ENCODE measurements around the gene ETFBKMT. TPM values are rescaled to one million over a fixed set of nuclear protein-coding genes. Genes with fewer than 3 reads are reported as not detected.
"Not testable (repeated sequence)": the region's sequence is repeated elsewhere in the genome, so short reads cannot be mapped to it uniquely, and the experiment has no call there.

The ETFBKMT gene
- total RNA-seq, 1 experiment from 2014 or later: 1.6 TPM

- Mint-ChIP-seq H3K36me3 (ENCODE audit: insufficient read depth, unreplicated experiment) (peaks cover 5% of the 10 kb centered on the region), H3K27me3 (ENCODE audit: insufficient read depth, unreplicated experiment) (no peaks in the 10 kb centered on the region), H3K4me3 (ENCODE audit: unreplicated experiment) (no peak overlapping the region), H3K9me3 (ENCODE audit: unreplicated experiment) (peaks cover 25% of the 10 kb centered on the region), H3K4me1 (ENCODE audit: low read depth, unreplicated experiment) (no peaks in the 10 kb centered on the region), H3K27ac (ENCODE audit: unreplicated experiment) (no peak overlapping the region)
- no peak overlapping the region for H3K4me3 ChIP-seq (ENCODE audit: low read depth, low read length)
- CTCF ChIA-PET: interaction anchor here (2.1 kb wide), 1 partner anchor 11 kb away, joined by 7 read pairs; no protein-coding TSS in a partner anchor
- BruUV-seq (replicated peaks): no TSS peak
- POLR2A ChIA-PET: no interaction called here
- H3K36me3 ChIP-seq (ENCODE audit: control insufficient read depth, insufficient read depth, low read length): no peaks in the 10 kb centered on the region
- DNase-seq: no peak
- H3K27me3 ChIP-seq (replicated peaks; ENCODE audit: control insufficient read depth, insufficient read depth, low read length): no peaks in the 10 kb centered on the region
- intact Hi-C loops (cut with micrococcal nuclease; ENCODE audit: unreplicated experiment): no loop called here
- H3K9me3 ChIP-seq: peaks cover 22% of the 10 kb centered on the region
- TF ChIP-seq CTCF (IDR thresholded peaks at IDR 0.05; ENCODE audit: insufficient read depth in 1 of 2, low read depth in 1 of 2, low read length in 1 of 2, severe bottlenecking in 1 of 2, unreplicated experiment in 1 of 2): no peak
- no peaks in the 10 kb centered on the region for H3K4me1 ChIP-seq
Measured at GRCh38 chr12:31664038-31664437, 4.5 kb downstream of the ETFBKMT start.

DNA sequence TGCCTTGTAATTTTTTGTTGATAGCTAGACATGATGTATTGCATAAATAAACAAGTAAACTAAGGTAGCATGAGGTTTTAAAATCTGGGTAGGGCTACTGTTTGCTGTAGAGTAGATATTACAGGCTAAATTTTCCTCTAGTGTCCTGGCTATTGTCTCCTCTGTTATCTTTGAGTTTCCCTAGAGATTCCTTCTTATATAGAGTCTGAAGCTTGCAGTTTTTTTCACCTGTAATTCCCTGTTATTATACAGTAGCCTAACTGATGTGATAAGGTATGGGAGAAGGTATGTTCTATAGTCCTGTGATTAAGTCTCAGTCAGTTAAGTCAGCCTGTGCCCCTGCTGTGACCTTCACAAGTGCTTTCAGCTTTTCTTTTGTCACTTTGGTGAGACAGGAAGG, 9.5 kb downstream of the ETFBKMT start:
- peaks cover 29% of the 10 kb centered on the region for H3K9me3 ChIP-seq
- no peak for DNase-seq
- H3K4me3 ChIP-seq (ENCODE audit: low read depth, low read length): no peak overlapping the region
- no TSS peak for BruUV-seq (replicated peaks)
- Mint-ChIP-seq H3K36me3 (ENCODE audit: insufficient read depth, unreplicated experiment) (peaks cover 5% of the 10 kb centered on the region), H3K27me3 (ENCODE audit: insufficient read depth, unreplicated experiment) (no peaks in the 10 kb centered on the region), H3K27ac (ENCODE audit: unreplicated experiment) (no peak overlapping the region), H3K4me3 (ENCODE audit: unreplicated experiment) (no peak overlapping the region), H3K4me1 (ENCODE audit: low read depth, unreplicated experiment) (peaks cover 8% of the 10 kb centered on the region), H3K9me3 (ENCODE audit: unreplicated experiment) (peaks cover 32% of the 10 kb centered on the region)
- POLR2A ChIA-PET: no interaction called here
- CTCF ChIA-PET: no interaction called here
- intact Hi-C loops (cut with micrococcal nuclease; ENCODE audit: unreplicated experiment): no loop called here
- H3K36me3 ChIP-seq (ENCODE audit: control insufficient read depth, insufficient read depth, low read length): no peaks in the 10 kb centered on the region
- no peaks in the 10 kb centered on the region for H3K27me3 ChIP-seq (replicated peaks; ENCODE audit: control insufficient read depth, insufficient read depth, low read length)
- peaks cover 7% of the 10 kb centered on the region; the same call in 1 of the 2 replicates for H3K4me1 ChIP-seq
- no peak for TF ChIP-seq CTCF (IDR thresholded peaks at IDR 0.05; ENCODE audit: insufficient read depth in 1 of 2, low read depth in 1 of 2, low read length in 1 of 2, severe bottlenecking in 1 of 2, unreplicated experiment in 1 of 2)

GRCh38 chr12:31669582-31669981, 10.1 kb downstream of the ETFBKMT start:
- intact Hi-C loops (cut with micrococcal nuclease; ENCODE audit: unreplicated experiment); H3K36me3 ChIP-seq (ENCODE audit: control insufficient read depth, insufficient read depth, low read length); H3K36me3 Mint-ChIP-seq (ENCODE audit: insufficient read depth, unreplicated experiment); H3K27me3 ChIP-seq (replicated peaks; ENCODE audit: control insufficient read depth, insufficient read depth, low read length); DNase-seq; CTCF ChIA-PET; H3K27ac Mint-ChIP-seq (ENCODE audit: unreplicated experiment); BruUV-seq (replicated peaks); H3K4me1 ChIP-seq; H3K4me3 ChIP-seq (ENCODE audit: low read depth, low read length); H3K27me3 Mint-ChIP-seq (ENCODE audit: insufficient read depth, unreplicated experiment); POLR2A ChIA-PET; H3K4me3 Mint-ChIP-seq (ENCODE audit: unreplicated experiment): not testable (repeated sequence)
- Mint-ChIP-seq H3K4me1 (ENCODE audit: low read depth, unreplicated experiment) (peaks cover 12% of the 10 kb centered on the region), H3K9me3 (ENCODE audit: unreplicated experiment) (peaks cover 35% of the 10 kb centered on the region)
- peaks cover 33% of the 10 kb centered on the region for H3K9me3 ChIP-seq

GRCh38 chr12:31672521-31672920, 13.0 kb downstream of the ETFBKMT start:
- ChIA-PET CTCF (no interaction called here), POLR2A (no interaction called here)
- Histone ChIP-seq H3K4me1 (peaks cover 9% of the 10 kb centered on the region; the same call in 1 of the 2 replicates), H3K36me3 (ENCODE audit: control insufficient read depth, insufficient read depth, low read length) (no peaks in the 10 kb centered on the region), H3K9me3 (peaks cover 20% of the 10 kb centered on the region), H3K4me3 (ENCODE audit: low read depth, low read length) (no peak overlapping the region), H3K27me3 (replicated peaks; ENCODE audit: control insufficient read depth, insufficient read depth, low read length) (no peaks in the 10 kb centered on the region)
- Mint-ChIP-seq H3K27me3 (ENCODE audit: insufficient read depth, unreplicated experiment) (no peaks in the 10 kb centered on the region), H3K9me3 (ENCODE audit: unreplicated experiment) (peaks cover 38% of the 10 kb centered on the region), H3K4me1 (ENCODE audit: low read depth, unreplicated experiment) (peaks cover 16% of the 10 kb centered on the region), H3K27ac (ENCODE audit: unreplicated experiment) (no peak overlapping the region), H3K36me3 (ENCODE audit: insufficient read depth, unreplicated experiment) (peaks cover 3% of the 10 kb centered on the region), H3K4me3 (ENCODE audit: unreplicated experiment) (no peak overlapping the region)
- no TSS peak for BruUV-seq (replicated peaks)
- no peak for DNase-seq
- TF ChIP-seq CTCF (IDR thresholded peaks at IDR 0.05; ENCODE audit: insufficient read depth in 1 of 2, low read depth in 1 of 2, low read length in 1 of 2, severe bottlenecking in 1 of 2, unreplicated experiment in 1 of 2): no peak
- intact Hi-C loops (cut with micrococcal nuclease; ENCODE audit: unreplicated experiment): no loop called here

All from Caco-2 (cell line).